ENCODE data around the gene UBE2F.
"Not testable (repeated sequence)": the region's sequence is repeated elsewhere in the genome, so short reads cannot be mapped to it uniquely, and the experiment has no call there.

The UBE2F gene

DNA sequence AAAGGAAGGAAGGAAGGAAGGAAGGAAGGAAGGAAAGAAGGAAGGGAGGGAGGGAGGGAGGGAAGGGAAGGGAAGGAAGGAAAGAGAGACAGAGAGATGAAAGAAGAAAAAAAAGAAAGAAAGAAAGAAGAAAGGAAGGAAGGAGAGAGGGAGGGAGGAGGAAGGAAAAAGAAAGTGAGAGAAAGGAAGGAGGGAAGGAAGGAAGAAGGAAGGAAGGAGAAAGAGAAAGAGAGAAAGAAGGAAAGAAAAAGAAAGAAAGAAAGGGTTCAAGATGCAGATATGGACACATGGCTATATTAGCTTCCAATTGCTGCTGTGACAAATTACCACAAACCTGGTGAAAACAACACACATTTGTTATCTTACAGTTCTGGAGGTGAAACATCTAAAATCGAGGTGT lies 20.4 kb upstream of the UBE2F start:
- no peak for DNase-seq

DNA sequence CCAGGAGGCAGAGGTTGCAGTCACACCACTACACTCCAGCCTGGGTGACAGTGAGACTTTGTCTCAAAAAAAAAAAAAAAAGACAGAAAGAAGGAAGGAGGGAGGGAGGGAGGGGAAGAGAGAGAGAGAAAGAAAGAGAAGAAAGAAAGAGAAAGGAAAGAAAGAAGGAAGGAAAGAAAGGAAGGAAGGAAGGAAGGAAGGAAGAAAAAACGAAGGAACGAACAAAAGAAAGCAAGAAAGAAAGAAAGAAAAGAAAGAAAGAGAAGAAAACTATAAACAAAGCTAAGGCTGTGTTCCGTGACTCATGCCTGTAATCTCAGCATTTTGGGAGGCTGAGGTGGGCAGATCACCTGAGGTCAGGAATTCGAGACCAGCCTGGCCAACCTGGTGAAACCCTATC lies 15.5 kb upstream of the UBE2F start:
- not testable (repeated sequence) for DNase-seq

DNA sequence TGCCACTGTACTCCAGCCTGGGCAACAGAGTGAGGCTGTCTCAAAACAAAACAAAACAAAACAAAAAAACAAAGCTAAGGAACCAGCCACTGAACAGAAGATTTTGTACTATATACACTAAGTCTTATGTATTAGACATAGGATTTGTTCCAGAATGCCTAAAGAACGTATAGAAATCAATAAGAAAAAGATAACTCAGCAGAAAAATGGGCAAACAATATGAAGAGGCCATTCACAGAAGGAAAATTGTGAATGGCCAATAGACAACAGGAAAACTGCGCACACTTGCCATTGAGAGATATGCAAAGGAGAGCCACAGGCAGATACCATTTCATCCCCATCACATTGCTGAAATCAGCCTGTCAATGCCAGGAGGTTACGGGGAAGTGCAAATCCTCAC lies 14.9 kb upstream of the UBE2F start:
- no peak for DNase-seq

DNA sequence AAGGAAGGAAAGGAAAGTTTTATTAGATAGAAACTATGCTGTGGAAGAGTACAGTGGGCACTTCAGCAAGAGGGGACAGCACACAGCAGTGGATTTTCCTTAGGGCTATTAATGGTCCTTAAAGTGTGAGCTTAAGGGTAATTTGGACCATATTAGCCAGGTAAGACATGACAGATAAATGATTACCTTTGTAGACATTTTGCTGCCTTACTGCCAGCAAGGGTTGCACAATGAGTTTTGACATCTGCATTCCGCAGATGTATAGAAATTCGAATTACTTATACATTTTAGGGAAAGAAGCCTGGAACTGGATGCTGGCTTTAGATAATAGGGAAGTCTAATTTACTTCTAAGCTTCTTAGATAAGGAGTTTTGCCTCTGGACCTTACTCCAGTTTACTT lies 14.0 kb upstream of the UBE2F start:
- DNase-seq = no peak

- DNase-seq = no peak
Observed at GRCh38 chr2:237955640-237956401, 11.0 kb upstream of the UBE2F start.

DNA sequence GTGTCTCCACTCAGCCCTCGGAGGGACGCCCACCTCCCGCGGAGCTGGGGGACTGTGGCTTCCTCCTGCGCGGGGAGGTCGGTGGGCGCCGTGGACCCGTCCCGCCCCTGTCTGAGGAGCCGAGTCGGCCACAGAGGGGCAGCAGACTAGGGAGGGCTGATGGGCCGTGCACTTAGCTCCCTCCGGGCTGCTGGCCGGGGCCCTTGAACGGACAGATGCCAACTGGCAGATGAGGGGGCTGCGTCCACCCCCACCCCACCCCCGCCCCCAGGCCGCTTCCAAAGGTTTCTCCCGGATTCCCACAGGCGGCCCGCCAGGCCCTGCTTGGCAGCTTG lies 10.4 kb upstream of the UBE2F start:
- DNase-seq = no peak

DNA sequence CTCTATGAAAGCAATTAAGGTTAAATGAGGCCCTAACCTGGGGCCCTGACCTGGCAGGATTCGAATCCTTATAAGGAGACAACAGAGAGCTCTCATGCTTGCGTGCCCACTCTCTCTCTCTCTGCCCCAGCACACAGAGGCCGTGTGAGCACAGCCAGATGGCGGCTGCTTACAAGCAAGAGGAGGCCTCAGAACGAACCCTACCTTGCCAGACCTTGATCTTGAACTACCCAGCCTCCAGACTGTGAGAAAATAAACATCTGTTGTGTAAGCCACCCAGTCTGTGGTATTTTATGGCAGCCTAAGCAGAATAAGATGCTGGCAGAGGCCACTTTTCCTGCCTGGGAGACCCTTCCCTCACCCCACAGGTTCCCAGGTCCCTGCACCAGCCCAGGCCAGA lies 5.2 kb upstream of the UBE2F start:
- no peak for DNase-seq

DNA sequence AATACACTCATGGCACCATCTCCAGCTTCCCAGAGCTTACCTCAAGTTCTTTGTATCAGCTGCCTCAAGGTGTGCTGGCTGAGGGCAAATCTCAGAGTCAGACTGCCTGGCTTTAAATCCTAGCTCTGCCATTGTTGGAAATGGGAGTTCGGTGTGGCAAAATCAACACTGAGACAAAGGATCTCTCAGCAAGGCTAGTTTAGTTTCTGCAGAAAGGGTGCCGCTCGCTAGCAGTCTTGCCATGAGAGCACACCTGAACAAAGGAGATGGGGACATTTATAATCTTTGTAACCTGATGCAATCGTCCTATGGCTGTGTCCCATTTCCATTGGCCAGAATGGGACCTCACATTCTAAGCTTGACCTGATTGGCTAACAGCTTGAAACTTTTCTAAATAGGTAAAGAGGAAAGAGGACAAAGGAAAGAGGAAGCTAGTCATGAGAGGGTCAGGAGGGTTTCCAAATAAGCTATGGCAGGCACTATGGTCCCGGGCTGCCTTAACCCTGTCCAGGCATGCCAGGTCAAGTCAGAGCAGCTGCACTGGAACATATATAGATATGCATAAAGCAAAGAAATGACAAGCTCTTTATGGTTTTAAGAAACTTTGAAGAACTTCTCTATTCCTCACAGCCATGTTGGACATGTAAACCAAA lies 4.3 kb upstream of the UBE2F start:
- no peak for DNase-seq

DNA sequence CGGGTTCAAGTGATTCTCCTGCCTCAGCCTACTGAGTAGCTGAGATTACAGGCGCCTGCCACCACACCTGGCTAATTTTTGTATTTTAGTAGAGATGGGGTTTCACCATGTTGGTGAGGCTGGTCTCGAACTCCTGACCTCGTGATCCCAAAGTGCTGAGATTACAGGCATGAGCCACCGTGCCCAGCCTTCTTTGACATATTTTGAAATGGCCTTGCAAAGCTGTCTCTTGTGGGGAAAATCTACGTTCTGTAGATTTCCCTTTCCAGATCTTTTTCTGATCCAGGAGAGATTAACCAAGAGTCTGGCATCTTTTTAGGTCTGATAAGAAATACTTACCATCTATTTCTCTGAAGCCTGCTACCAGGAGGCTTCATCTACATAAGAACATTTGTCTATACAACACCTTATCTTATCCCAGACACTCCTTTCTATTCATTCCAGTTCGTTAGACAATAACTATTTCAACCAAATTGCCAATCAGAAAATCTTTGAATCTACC lies 3.3 kb upstream of the UBE2F start:
- DNase-seq = not testable (repeated sequence)

- no peak for DNase-seq
Observed at GRCh38 chr2:237964194-237964577, 2.6 kb upstream of the UBE2F start.

DNA sequence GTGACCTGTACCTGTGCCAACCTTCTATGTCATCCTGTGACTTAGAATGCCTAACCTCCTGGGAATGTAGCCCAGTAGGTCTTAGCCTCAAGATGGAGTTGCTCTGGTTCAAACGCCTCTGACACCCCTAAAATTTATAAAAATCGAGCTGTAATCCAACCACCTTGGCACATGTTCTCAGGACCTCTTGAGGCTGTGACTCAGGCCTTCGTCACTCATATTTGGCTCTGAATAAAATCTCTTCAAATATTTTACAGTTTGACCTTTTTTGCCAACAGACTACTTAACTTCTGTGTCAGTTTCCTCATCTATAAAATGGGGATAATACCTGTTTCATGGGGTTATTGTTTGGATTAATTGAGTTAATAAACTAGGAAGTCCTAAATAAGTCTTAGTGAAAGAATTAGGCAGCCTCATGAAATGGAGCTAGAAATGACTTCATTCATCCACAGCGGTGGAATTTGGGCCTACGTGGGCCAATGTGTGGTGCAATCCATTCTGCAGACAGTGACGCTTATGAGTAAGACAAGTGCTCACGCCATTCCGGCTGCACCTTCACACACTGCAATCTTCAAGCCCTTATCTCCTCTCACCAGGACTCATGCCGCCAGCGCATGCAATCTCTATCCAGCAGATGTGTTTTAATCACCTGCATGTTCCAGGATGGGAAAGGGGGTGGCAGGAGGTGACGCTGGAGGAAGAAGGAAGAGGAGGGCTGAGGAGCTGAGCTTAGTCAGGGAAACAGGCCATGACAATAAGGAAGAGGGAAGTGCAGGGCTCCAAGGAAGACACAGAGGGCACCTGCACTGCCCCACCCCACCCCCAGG lies 2.0 kb upstream of the UBE2F start:
- DNase-seq = no peak

DNA sequence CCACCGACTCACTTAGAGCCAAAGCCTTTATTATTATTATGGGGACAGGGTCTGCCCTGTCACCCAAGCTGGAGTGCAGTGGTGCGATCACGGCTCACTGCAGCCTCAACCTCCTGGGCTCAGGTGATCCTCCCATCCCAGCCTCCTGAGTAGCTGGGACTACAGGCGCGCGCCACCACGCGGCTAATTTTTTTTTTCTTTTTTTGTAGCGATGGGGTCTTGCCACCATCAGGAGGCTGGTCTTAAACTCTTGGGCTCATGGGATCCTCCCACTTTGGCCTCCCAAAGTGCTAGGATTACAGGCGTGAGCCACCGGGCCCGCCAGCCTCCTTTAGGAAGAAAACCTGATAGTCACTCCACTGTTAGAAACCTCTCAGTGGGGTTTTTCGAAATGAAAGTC lies 970 bp upstream of the UBE2F start:
- not testable (repeated sequence) for DNase-seq

DNA sequence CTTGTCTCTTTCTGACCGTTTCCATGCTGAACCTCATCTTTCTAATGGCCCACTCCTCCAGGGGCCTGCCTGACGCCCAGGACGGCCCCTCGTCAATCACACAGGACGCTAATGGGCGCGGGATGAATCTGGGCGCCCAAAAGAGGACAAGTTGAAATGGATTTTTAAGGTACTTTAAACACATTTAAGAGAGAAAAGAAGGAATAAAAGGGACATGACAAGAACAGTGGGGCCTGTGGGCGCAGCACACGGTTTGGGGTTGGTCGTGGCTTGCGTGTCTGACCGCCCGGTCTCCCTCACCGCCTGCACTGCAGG lies 607 bp upstream of the UBE2F start:
- DNase-seq = no peak

DNA sequence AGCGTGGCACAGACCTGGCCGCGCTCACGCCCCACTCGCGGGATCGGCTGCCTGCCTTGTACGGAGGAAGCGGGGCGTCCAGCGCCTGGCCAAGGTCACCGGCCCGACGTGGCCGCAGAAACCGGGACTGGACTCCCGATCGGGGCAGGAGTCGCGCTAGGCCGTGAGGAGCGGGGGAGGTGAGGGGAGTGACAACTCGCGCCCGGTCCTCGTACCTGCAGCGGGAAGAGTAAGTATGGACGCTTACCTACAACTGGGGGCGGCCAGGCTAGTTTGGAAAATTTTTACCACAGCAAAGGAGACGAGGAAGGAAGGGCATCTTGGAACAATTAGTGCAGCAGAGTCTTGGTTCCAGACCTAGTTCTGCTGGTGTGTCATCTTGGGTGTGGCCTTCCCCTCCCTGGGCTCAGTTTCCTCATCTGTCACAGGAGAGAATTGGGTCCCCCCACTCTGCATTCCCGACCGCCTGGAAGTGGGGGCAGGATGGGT lies 693 bp downstream of the UBE2F start:
- no peak for DNase-seq

DNA sequence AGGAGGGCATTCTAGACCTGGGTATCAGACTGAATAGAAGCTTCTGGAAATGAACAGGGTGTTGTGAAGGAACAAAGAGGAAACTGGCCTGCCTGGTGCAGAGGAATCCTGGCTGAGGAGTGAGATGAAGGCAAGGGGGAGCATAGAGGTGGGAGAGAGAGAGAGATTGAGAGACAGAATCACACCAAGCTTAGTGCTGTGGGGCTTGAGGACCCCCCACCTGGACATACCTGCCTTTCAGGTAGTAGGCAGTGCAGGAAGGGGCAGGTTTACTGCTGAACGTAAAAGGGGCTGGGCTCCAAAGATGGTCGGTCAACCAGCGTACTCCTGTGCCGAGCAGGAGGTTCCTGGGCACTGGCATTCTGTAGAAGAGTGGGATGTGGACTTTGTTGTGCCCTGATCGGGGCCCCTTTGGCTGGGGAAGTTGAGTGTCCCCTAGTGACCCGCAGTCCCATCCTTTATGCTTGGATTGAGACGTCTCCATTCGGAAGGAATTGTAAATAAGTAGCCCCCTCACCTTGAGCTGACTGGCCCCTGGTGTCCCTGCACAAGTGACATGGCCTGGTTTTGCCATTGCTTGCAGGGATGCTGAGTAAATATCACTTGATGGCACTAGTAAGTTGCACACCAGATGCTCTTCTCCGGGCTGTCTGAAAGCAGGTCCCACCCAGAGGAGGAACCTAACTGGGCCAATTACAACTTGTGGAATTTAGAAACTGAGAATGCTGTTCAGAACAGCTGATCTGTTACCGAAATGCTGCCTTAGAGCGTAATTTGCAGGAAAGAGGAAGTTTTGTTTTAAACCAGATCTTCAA lies 1.4 kb downstream of the UBE2F start:
- DNase-seq = peak; percentile 55

DNA sequence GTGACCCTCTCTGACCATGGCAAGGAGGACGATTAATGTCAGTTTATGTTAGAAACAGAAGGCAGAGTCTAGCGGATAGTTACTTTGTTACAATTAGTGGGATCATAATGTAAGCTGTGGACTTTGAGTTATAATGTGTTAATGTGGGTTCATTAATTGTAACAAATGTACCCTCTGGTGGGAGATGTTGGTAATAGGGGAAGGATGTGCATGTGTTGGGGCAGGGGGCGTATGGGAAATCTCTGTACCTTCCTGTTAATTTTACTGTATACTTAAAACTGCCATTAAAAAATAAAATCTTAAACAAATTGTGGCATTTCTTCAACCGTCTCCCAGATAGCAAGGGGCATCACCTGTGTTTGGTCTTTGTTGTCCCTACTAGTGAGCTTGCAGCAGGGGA lies 4.8 kb downstream of the UBE2F start:
- no peak for DNase-seq

GRCh38 chr2:237972211-237972610 lies 5.4 kb downstream of the UBE2F start:
- no peak for DNase-seq

GRCh38 chr2:237972936-237973335 lies 6.1 kb downstream of the UBE2F start:
- DNase-seq = no peak

GRCh38 chr2:237977380-237977779 lies 10.6 kb downstream of the UBE2F start:
- DNase-seq = no peak

- DNase-seq = no peak
Observed at GRCh38 chr2:237978058-237978712, 11.4 kb downstream of the UBE2F start.

DNA sequence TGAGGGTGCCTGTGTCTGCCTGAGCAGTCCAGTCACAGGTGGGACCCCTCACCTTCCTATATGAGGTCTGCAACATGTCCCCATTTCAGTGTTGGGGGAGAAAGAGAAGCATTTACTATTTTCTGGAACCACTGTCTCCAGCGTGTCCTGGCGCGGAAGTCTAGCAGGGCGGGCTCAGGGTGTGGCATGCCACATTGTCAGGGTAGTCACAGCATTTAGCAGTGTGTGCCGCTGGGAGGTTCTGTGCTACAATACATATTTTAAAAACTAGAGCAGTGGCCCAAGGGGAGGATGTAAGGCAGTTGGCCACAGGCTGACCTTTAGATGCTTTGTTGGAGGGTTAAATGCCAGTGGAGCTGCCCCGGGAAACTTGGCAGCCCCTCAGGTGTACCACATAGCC lies 12.5 kb downstream of the UBE2F start:
- DNase-seq = no peak

DNA sequence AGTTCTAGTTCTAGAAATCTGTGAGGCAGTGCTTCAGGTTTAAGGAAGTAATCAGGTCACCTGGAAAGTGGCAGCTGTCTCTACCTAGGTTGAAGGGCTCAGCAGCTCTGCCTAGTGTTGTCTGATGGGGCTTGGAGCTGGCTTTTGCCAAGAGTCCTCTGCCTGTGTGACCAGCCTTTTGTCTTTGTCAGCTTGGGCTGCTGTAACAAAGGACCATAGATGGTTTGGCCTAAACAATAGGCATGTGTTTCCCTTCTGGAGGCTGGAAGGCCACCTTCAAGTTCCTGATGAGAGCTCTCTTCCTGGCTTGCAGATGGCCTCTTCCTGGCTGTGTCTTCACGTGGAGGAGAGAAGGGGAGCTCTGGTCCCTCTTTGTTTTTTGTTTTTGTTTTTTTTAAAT lies 13.3 kb downstream of the UBE2F start:
- no peak for DNase-seq

Measured in activated CD4-positive, alpha-beta T cell treated with anti-CD3 and anti-CD28 coated beads for 48 hours (primary cell).